Smooth muscle cell (in vitro differentiated cells): Measurements from ENCODE around the gene TMEM26. TPM values are rescaled to one million over a fixed set of nuclear protein-coding genes. Genes with fewer than 3 reads are reported as not detected.

Source experiments
- polyA plus RNA-seq: library from polyadenylated mRNA; unstranded; fragments of >200 nt; fragmentation: Nextera tagmentation; extraction: Ambion mirVana; gene quantifications from 2 replicates; pipeline ENCODE4 v1.2.1, GENCODE V29; 2016
- total RNA-seq: library from RNA; depleted of rRNA; stranded (reverse); fragments of >200 nt; gene quantifications from 2 replicates; pipeline ENCODE4 v1.2.3, GENCODE V29; 2014

TMEM26 gene
- total and polyA plus RNA-seq, 2 experiments from 2014 or later: not detected

Other genes with a start within 250 kb of the TMEM26 start
- gene CABCOCO1, start 209.5 kb upstream of the TMEM26 start, total RNA-seq: 0.58 TPM in 1 of 2 replicates, not detected in the other
- 0.34 and 1.2 TPM in 2 replicates for gene CABCOCO1, start 209.5 kb upstream of the TMEM26 start, polyA plus RNA-seq